MCF 10A (cell line): Measurements from ENCODE around the gene NUSAP1. TPM values are rescaled to one million over a fixed set of nuclear protein-coding genes. Genes with fewer than 3 reads are reported as not detected.

Experiments
- BruUV-seq: library from RNA; stranded (reverse); fragments of 400-500 nt; replicated peaks from 2 replicates; lab custom pipeline; 2021; lab: Mats Ljungman, UMichigan
- CTCF ChIA-PET: fragments of 300-600 bp; sonication (Branson Sonifier 250); formaldehyde crosslinking; extraction: SDS; loops from one replicate; lab custom pipeline; 2021; ENCODE audit warnings: antibody characterized with exemption, inconsistent platforms; lab: Yijun Ruan, JAX
- POLR2A ChIA-PET: fragments of 300-600, 350-650 bp; sonication (Branson Sonifier 250); formaldehyde crosslinking; extraction: SDS; loops from one replicate; lab custom pipeline; 2020; ENCODE audit warnings: antibody characterized with exemption, inconsistent platforms; lab: Yijun Ruan, JAX
- DNase-seq: peaks from one replicate; pipeline ENCODE4 v3.0.0-alpha.2; 2018; ENCODE audit not compliant: unreplicated experiment
- H3K27ac Mint-ChIP-seq: one replicate; pipeline ENCODE4 v1.8.0; 2022; ENCODE audit warnings: mild to moderate bottlenecking, low read depth, mixed read lengths; ENCODE audit not compliant: unreplicated experiment
- H3K27me3 Mint-ChIP-seq: one replicate; pipeline ENCODE4 v1.8.0; 2022; ENCODE audit warnings: mixed read lengths; ENCODE audit not compliant: insufficient read depth, unreplicated experiment
- H3K36me3 Mint-ChIP-seq: one replicate; pipeline ENCODE4 v1.8.0; 2022; ENCODE audit warnings: mild to moderate bottlenecking, moderate library complexity, mixed read lengths; ENCODE audit not compliant: insufficient read depth, unreplicated experiment
- H3K4me1 Mint-ChIP-seq: one replicate; pipeline ENCODE4 v1.8.0; 2022; ENCODE audit warnings: mixed read lengths; ENCODE audit not compliant: insufficient read depth, unreplicated experiment
- H3K4me3 Mint-ChIP-seq: one replicate; pipeline ENCODE4 v1.8.0; 2022; ENCODE audit warnings: mild to moderate bottlenecking, moderate library complexity, mixed read lengths; ENCODE audit not compliant: unreplicated experiment
- H3K9me3 Mint-ChIP-seq: one replicate; pipeline ENCODE4 v1.8.0; 2022; ENCODE audit warnings: mixed read lengths; ENCODE audit not compliant: unreplicated experiment
- CTCF ChIP-seq: fragments of 200-600 bp; IDR thresholded peaks from one replicate; pipeline ENCODE4 v1.8.0; 2022; ENCODE audit warnings: antibody characterized with exemption, mild to moderate bottlenecking; ENCODE audit not compliant: unreplicated experiment
- intact Hi-C: fragments of 100-400 bp; cut with micrococcal nuclease; formaldehyde crosslinking; loops from 2 replicates; pipeline ENCODE4 v1.14.1; 2022
- total RNA-seq: library from RNA; stranded (reverse); gene quantifications from 2 replicates; pipeline ENCODE4 v1.2.3, GENCODE V29; 2022

NUSAP1 gene
- total RNA-seq, 1 experiment from 2014 or later = 62.6 TPM

DNA sequence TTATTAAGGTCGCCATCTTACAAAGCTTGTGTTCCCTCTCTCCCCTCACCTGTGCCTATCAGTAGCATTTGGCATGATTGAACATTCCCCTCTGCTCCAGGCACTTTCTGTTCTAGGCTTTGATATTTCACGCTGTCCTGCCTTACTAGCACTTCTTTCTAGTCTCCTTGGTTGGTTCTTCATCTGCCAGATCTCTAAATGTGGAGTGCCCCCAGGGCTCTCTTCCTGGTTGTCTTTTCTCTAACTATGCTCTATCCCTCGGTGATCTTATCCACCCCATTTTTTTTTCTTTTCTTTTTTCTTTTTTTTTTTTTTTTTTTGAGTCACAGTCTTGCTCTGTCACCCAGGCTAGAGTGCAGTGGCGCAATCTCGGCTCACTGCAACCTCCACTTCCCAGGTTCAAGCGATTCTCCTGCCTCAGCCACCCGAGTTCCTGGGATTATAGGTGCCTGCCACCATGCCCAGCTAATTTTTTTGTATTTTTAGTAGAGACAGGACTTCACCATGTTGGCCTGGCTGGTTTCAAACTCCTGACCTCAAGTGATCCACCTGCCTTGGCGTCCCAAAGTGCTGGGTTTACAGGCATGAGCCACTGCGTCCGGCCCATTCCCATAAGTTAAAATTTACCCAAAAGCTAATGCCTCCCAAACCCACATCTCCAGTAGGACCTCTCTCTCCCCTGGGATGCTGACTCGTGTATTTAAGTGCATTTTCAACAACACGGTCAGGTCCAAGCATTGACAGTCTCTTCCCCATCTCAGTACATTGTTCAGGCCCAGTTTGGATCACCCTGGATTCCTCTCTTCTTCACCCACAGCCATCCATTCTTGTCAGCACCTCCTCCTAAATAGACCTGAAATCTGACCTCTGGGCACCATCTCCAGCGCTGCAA lies 5.2 kb downstream of the NUSAP1 start:
- CTCF ChIA-PET = interaction anchor here (0.7 kb wide), 2 partner anchors 673 to 748 kb away, joined by 3 read pairs; no protein-coding TSS in a partner anchor
- Mint-ChIP-seq H3K27me3 (no peaks in the 10 kb centered on the region), H3K27ac (peak overlapping the region; percentile 91), H3K36me3 (peaks cover 20% of the 10 kb centered on the region), H3K4me1 (peaks cover 33% of the 10 kb centered on the region), H3K4me3 (peak overlapping the region; percentile 57), H3K9me3 (no peaks in the 10 kb centered on the region)
- DNase-seq = peak; percentile 34
- intact Hi-C loops = loop anchor here (10.0 kb wide), 1 partner anchor 223 kb away; the partner anchor contains the start of gene INO80
- no TSS peak for BruUV-seq
- POLR2A ChIA-PET = interaction anchor here (0.5 to 1.8 kb wide), 5 partner anchors 54 to 127 kb away, joined by 3 to 8 read pairs (median 3); partner anchors contain the start of gene CHP1
- TF ChIP-seq CTCF = no peak

DNA sequence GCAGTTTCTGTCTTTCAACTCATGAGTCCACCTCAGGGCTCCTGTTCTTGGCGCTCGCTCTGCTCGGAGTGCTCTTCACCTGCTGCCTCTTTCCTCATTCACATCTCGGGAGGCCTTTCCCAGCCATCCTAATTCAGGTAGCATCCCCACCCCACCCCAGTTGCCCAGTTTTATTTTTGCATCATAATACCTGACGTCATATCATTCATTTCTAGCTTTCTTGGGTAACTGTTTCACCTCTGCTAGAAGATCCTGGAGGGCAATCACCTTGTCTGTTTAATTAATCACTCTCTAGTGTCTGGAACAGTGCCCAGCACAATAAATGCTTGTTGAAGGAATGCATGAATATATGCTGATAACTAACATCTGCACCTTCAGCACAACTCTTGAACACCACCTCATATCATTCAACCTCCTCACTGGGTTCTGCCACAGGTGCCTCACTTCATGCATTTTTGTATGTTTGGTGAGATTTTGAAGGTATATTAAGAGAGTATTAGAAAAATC lies 7.6 kb downstream of the NUSAP1 start:
- no TSS peak for BruUV-seq

GRCh38 chr15:41341519-41341918 lies 8.8 kb downstream of the NUSAP1 start:
- Mint-ChIP-seq H3K27ac (peak overlapping the region; percentile 58), H3K4me3 (no peak overlapping the region), H3K27me3 (no peaks in the 10 kb centered on the region), H3K9me3 (no peaks in the 10 kb centered on the region), H3K36me3 (peaks cover 44% of the 10 kb centered on the region), H3K4me1 (peaks cover 29% of the 10 kb centered on the region)
- CTCF ChIA-PET = no interaction called here
- TF ChIP-seq CTCF = no peak
- POLR2A ChIA-PET = interaction anchor here (0.7 kb wide), 1 partner anchor 112 kb away, joined by 4 read pairs; no protein-coding TSS in a partner anchor
- intact Hi-C loops = no loop called here
- no TSS peak for BruUV-seq
- DNase-seq = no peak

More for the DNA sequence above, 7.6 kb downstream of the NUSAP1 start:
- no peaks in the 10 kb centered on the region for H3K9me3 Mint-ChIP-seq
- DNase-seq = peak; percentile 40
- peaks cover 32% of the 10 kb centered on the region for H3K36me3 Mint-ChIP-seq
- no peak for TF ChIP-seq CTCF
- no peaks in the 10 kb centered on the region for H3K27me3 Mint-ChIP-seq
- H3K4me1 Mint-ChIP-seq = peaks cover 29% of the 10 kb centered on the region
- CTCF ChIA-PET = interaction anchor here (1.1 kb wide), 1 partner anchor 156 kb away, joined by 5 read pairs; no protein-coding TSS in a partner anchor
- no peak overlapping the region for H3K4me3 Mint-ChIP-seq
- POLR2A ChIA-PET = interaction anchor here (0.8 kb wide), 1 partner anchor 11 kb away, joined by 3 read pairs; no protein-coding TSS in a partner anchor
- intact Hi-C loops = no loop called here
- H3K27ac Mint-ChIP-seq = peak overlapping the region; percentile 46

- CTCF ChIA-PET = no interaction called here
Measured at GRCh38 chr15:41347236-41347635, 14.6 kb downstream of the NUSAP1 start.

More at GRCh38 chr15:41347236-41347635, 14.6 kb downstream of the NUSAP1 start:
- no peak for TF ChIP-seq CTCF
- Mint-ChIP-seq H3K36me3 (peaks cover 57% of the 10 kb centered on the region), H3K4me1 (no peaks in the 10 kb centered on the region), H3K27me3 (no peaks in the 10 kb centered on the region), H3K4me3 (no peak overlapping the region), H3K27ac (no peak overlapping the region), H3K9me3 (no peaks in the 10 kb centered on the region)
- DNase-seq = no peak
- intact Hi-C loops = no loop called here
- BruUV-seq = no TSS peak
- POLR2A ChIA-PET = no interaction called here
